ENCODE results near the gene TTC4. TPM values are rescaled to one million over a fixed set of nuclear protein-coding genes. Genes with fewer than 3 reads are reported as not detected.

The TTC4 gene
- total RNA-seq, 1 experiment from 2014 or later = 53.5 TPM

GRCh38 chr1:54701066-54701465 is 14.6 kb upstream of the TTC4 start:
- in situ Hi-C loops (cut with HindIII; ENCODE audit: low sequenced_read_pairs) = no loop called here
- DNase-seq (ENCODE audit: low spot score) = no peak

DNA sequence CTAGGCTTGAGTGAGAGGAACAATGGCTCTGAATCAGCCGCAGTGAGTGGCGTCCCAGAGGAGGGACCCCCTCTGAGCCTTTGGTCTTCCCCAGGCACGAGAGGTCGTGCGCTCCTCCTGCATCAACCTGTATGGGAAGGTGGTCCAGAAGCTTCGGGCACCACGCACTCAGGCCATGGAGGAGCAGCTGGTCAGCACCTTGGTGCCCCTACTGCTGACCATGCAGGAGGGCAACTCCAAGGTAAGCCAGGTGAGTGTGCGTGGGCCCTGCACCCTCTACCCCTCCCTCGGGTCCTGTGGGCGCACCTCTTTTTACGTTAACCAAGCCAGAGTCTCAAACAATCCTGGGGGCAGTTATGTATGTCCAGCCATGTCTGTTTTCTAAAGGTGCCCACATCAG is 13.7 kb upstream of the TTC4 start:
- no peak for DNase-seq (ENCODE audit: low spot score)
- in situ Hi-C loops (cut with HindIII; ENCODE audit: low sequenced_read_pairs) = no loop called here

DNA sequence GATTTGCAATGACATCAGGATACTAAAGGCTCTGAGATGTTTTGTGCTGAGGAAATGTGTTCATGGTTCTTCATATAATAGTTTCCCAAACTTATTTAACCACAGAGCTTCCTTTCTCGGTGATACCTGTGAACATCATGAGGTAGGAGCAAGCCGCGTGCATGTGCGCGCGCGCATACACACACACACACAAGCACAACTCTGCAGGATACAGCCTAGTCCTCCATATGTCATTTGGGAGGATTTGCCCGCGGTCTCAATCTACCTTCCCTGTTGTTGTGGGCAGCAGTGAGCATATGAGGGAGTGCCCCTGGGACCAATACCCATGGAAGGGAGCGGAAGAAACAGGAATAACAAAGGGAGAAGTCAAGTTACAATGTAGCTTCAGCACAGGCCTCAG is 12.2 kb upstream of the TTC4 start:
- DNase-seq (ENCODE audit: low spot score) = no peak
- in situ Hi-C loops (cut with HindIII; ENCODE audit: low sequenced_read_pairs) = no loop called here

DNA sequence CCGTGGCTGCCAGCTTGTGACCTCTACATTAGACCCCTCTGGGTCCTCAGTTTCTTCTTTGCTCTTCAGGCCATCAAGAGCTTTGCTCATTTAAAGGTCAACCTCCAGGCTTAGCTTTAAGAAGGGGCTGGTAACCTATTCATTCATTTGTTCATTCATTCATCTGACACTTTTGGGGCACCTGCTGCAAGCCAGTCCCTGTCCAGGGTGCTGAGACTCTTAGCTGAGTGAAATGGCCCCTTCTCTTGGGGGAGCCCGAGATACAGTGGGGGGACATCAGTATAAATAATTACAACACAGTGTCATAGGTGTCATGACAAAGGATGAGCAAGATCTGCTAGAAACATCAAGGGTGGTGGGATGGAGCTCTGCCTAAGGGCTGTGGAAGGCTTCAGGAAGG is 10.5 kb upstream of the TTC4 start:
- DNase-seq (ENCODE audit: low spot score) = no peak
- in situ Hi-C loops (cut with HindIII; ENCODE audit: low sequenced_read_pairs) = no loop called here

DNA sequence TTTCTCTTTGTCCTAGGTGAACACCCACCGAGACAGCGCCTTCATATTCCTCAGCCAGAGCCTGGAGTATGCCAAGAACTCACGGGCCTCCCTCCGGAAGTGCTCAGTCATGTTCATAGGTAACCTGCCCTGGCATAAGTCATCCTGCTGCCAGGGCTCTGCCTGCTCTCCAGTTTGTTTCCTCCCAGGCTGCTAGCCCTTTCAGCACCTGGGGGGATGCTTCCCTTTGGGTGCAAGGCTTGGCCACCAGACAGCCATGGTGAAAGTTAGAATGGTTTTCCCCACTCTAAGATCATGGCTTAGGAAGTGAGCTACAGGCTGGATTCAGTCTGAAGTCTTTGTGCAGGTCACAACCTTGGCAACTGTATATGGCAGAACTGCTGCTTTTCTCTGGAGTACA is 9.2 kb upstream of the TTC4 start:
- DNase-seq (ENCODE audit: low spot score) = no peak
- in situ Hi-C loops (cut with HindIII; ENCODE audit: low sequenced_read_pairs) = no loop called here

GRCh38 chr1:54708385-54708784 is 7.3 kb upstream of the TTC4 start:
- in situ Hi-C loops (cut with HindIII; ENCODE audit: low sequenced_read_pairs) = no loop called here

DNA sequence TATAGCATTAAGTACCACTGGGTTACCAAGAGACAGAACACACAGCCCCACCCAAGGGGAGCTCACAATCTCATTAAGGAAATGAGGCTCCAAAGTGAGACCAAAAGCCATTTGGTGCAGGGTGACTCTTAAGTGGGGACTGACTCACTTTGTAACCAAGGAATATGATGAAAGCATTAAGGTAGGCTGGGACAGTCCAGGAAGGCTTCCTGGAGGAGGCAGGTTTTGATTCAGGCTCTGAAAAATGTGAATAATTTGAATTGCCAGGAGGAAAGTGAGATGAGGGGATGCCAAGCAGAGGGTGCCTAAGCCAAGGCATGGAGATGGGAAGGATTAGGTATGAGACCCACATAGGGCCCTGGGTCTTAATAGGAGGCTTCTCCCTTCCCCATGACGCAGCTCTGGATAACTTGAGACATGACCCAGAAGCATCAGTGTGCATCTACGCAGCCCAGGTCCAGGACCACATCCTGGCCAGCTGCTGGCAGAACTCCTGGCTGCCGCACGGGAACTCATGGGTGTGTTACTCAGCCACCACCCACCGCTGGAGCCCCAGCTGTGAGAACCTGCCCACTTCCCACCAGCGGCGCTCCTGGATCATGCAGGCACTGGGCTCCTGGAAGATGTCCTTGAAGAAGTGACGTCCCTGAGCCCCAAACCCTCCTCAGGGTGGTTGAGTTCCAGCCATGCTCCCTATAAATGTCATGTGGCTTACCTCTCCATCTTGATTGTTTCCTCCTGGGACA is 5.9 kb upstream of the TTC4 start:
- DNase-seq (ENCODE audit: low spot score) = no peak
- in situ Hi-C loops (cut with HindIII; ENCODE audit: low sequenced_read_pairs) = no loop called here

More at GRCh38 chr1:54708385-54708784, 7.3 kb upstream of the TTC4 start:
- DNase-seq (ENCODE audit: low spot score) = no peak

DNA sequence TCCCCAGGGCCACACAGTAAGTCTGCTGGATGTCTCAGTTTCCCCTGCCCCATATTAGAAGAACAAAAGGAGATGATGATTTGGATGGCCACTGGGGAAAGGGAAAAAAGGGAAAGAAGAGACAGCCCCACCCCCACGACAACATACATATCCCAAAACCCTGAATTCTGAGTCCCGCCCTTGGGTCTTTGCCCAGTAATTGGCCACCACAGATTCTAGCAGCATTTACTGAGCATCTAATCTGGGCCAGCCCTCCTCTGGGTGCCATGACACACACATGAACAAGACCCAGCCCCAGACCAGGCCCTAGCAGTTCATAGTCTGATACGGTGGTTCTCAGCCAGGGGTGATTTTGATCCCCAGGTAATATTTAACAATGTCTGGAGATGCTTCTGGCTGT is 5.2 kb upstream of the TTC4 start:
- DNase-seq (ENCODE audit: low spot score) = no peak
- in situ Hi-C loops (cut with HindIII; ENCODE audit: low sequenced_read_pairs) = no loop called here

DNA sequence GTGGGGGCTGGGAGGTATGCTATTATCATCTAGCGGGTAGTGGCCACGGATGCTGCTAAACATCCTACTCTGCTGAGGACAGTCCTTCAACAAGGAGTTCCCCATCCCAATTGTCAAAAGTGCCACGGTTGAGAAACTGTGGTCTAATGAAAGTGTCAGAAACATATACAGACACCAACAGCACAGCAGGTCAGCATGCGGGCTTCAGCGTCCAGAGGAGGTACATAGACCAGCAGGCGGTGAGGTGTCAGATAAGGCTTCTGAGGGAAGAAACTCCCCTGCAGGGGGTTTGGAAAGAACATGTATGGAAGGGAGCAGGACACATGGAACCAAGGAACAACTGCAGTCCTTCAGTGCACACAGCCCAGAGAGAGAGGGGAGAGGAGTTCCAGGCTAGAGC is 4.8 kb upstream of the TTC4 start:
- no peak for DNase-seq (ENCODE audit: low spot score)
- in situ Hi-C loops (cut with HindIII; ENCODE audit: low sequenced_read_pairs) = no loop called here

GRCh38 chr1:54711536-54711935 is 4.1 kb upstream of the TTC4 start:
- DNase-seq (ENCODE audit: low spot score) = no peak
- in situ Hi-C loops (cut with HindIII; ENCODE audit: low sequenced_read_pairs) = no loop called here

- DNase-seq (ENCODE audit: low spot score) = no peak
- in situ Hi-C loops (cut with HindIII; ENCODE audit: low sequenced_read_pairs) = no loop called here
Measured at GRCh38 chr1:54714881-54715492, 674 bp upstream of the TTC4 start.

DNA sequence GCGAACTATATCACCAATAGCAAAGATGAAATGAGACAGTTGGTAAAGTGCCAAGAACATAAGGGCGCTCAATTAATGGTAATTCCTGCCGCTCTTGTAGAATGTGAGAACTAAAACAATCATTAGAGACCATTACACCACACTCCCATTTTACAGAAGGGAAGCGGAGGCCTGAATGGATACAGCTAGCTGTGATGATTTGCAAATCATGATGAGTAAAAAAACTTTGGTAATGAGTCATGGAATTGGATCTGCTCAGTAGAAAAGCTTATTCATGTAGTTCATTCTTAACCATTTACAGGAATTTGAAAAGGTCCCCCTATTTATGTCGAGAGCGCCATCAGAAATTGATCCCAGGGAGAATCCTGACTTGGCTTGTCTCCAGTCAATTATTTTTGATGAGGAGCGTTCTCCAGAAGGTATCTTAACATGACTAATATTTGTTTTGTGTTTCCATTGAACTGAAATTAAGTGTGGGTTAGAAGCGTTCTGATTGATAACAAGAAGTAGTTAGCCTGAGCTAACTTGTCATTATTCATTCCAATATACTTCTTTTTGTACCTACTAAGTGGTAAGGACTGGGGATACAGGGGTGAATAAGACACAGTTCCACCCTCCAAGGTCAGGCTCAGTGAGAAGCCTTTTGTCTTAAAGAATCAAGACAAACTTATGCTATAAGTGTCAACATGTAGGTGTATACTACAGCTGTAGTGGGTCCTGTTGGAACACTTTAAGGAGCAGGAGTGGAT is 812 bp downstream of the TTC4 start:
- in situ Hi-C loops (cut with HindIII; ENCODE audit: low sequenced_read_pairs) = no loop called here
- no peak for DNase-seq (ENCODE audit: low spot score)

- in situ Hi-C loops (cut with HindIII; ENCODE audit: low sequenced_read_pairs) = no loop called here
- no peak for DNase-seq (ENCODE audit: low spot score)
Measured at GRCh38 chr1:54721719-54722118, 6.1 kb downstream of the TTC4 start.

DNA sequence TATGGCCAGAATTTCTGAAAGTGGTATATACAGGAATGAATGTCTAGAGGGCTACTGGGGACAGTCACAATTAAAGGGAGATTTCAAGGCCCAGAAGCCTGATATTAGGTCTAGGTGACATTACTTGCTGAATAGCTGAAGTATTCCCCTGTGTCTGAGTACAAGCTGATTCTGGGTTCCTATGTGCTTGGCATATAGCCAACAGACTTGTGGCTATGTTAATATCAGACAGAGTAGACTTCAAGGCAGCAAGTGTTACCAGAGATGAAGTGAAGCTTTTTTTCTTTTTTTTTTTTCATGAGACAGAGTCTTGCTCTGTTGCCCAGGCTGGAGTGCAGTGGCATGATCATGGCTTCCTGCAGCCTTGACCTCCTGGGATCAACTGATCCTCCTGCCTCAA is 8.3 kb downstream of the TTC4 start:
- in situ Hi-C loops (cut with HindIII; ENCODE audit: low sequenced_read_pairs) = no loop called here
- no peak for DNase-seq (ENCODE audit: low spot score)

- in situ Hi-C loops (cut with HindIII; ENCODE audit: low sequenced_read_pairs) = no loop called here
- DNase-seq (ENCODE audit: low spot score) = no peak
Measured at GRCh38 chr1:54724771-54725170, 9.1 kb downstream of the TTC4 start.

DNA sequence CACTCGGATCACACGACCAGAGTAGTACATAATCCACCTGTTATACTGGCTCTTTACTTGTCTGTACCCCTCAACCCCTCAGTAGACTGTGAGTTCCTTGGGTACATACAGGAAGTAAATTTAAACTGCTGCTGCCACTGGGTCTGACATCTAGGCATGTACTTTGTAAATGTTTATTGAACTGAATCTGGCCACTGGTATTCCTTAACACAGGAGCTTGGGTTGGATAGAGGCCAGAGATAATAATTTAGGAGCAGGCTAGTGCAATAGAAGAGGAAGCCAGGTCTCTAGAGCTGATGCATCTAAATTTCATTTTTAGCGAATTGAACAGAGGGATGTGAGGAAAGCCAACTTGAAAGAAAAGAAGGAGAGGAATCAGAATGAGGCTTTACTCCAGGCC is 12.4 kb downstream of the TTC4 start:
- DNase-seq (ENCODE audit: low spot score) = no peak
- in situ Hi-C loops (cut with HindIII; ENCODE audit: low sequenced_read_pairs) = no loop called here

DNA sequence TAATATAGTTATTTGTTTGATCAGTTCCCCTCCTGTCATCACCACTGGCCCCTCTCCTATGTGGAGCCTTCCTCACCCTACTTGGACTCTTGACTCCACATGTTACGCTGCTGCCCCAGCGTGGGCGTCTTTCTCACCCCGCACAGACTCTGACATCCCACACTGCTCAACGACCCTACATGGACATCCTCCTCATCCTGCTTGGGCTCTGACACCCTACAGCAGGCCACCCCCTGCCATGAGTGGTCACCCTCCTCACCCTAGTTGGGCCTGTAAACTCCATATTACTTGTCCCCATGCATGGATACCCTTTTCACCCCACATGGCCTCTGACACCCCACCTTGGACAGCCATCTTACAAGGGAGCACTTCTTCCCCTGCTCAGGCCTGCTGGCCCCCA is 21.0 kb downstream of the TTC4 start:
- in situ Hi-C loops (cut with HindIII; ENCODE audit: low sequenced_read_pairs) = no loop called here
- DNase-seq (ENCODE audit: low spot score) = no peak

- in situ Hi-C loops (cut with HindIII; ENCODE audit: low sequenced_read_pairs) = no loop called here
- no peak for DNase-seq (ENCODE audit: low spot score)
Measured at GRCh38 chr1:54738244-54738643, 22.6 kb downstream of the TTC4 start.

DNA sequence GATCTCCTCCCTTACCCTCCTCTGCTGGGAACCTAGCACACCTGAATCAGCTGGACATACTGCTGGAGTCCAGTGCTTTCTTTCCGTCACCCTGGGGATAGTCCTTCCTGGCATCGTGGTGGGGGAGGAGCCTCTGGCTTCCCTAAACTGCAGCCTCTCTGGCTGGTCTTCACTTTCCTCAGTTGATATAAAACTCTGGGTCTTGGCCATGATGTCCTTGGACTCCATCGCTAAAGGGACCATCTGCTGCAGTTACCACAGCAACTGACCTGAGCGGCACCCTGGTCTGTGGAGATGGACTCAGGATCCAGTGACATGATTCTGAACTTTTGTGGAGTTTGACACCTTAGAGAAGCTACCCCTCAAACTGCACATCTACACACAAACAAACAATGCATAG is 25.9 kb downstream of the TTC4 start:
- in situ Hi-C loops (cut with HindIII; ENCODE audit: low sequenced_read_pairs) = no loop called here
- DNase-seq (ENCODE audit: low spot score) = peak; percentile 50

DNA sequence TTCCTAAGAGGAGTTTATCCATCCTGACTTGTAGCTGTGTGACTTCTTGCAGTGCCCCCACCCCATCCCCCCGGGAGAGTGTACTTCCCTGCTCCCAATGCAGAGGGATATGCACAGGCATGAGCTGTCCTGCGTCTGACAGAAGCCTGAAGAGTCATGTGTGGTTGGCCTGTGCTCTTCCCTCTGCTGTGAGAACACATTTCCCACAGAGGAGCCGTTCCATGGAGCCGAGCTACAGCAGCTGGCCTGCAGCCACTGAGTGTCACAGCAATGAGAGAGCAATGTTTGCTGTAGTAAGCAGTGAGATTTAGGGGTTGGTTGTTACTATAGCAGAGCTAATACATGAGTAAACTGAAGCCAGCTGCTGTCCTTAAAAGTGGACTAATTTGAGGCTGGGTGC is 26.6 kb downstream of the TTC4 start:
- no peak for DNase-seq (ENCODE audit: low spot score)
- in situ Hi-C loops (cut with HindIII; ENCODE audit: low sequenced_read_pairs) = no loop called here
